Ovary (tissue), 9 donors: Measurements from ENCODE around the gene ANKRD10. TPM values are rescaled to one million over a fixed set of nuclear protein-coding genes. Genes with fewer than 3 reads are reported as not detected.
A peak's percentile ranks its signal among the peaks of the same experiment; 100 is the strongest.
"Not testable (repeated sequence)": the region's sequence is repeated elsewhere in the genome, so short reads cannot be mapped to it uniquely, and the experiment has no call there.

Source experiments
- DNase-seq, 5 donors: peaks; one replicate each; pipeline ENCODE4 v3.0.0-alpha.2; 2019 to 2020
- H3K27ac ChIP-seq, 2 donors: fragments of 200-600 bp; one replicate each; pipeline versions ENCODE4 v1.5.1 to v1.8.0; 2019 to 2022
- H3K27me3 ChIP-seq: fragments of 200-600 bp; one replicate; pipeline ENCODE4 v1.8.0; 2022
- H3K36me3 ChIP-seq: fragments of 200-600 bp; sonication (generic); one replicate; pipeline ENCODE4 v1.5.1; 2019
- H3K4me1 ChIP-seq: one replicate; pipeline ENCODE4 v1.8.1; 2013; ENCODE audit warnings: mild to moderate bottlenecking, moderate library complexity; ENCODE audit not compliant: insufficient read depth
- H3K4me3 ChIP-seq: fragments of 200-600 bp; sonication (generic); one replicate; pipeline ENCODE4 v1.5.1; 2017
- H3K9me3 ChIP-seq, 2 donors: fragments of 200-600 bp in 1 of 2; sonication (generic) in 1 of 2; one replicate each; pipeline versions ENCODE4 v1.5.1 to v1.8.1; 2013 to 2019; ENCODE audit warnings: mild to moderate bottlenecking in 1 of 2, moderate library complexity in 1 of 2
- EP300 ChIP-seq: sonication (generic); formaldehyde crosslinking; IDR thresholded peaks from one replicate; pipeline ENCODE4 v1.6.1; 2017; ENCODE audit warnings: antibody characterized with exemption
- POLR2A ChIP-seq: fragments of 450-650 bp; IDR thresholded peaks from one replicate; pipeline ENCODE4 v1.6.1; 2017; ENCODE audit warnings: antibody characterized with exemption, mild to moderate bottlenecking, moderate library complexity
- whole genome bisulfite sequencing, 3 donors: extraction: QIAGEN DNeasy Blood & Tissue Kit in 1 of 3; methylation state at CpG; one replicate each; pipeline versions ENCODE4 v1.1.5 to v1.1.7; 2013 to 2017; 5-methylcytosine and 5-hydroxymethylcytosine counted together
- intact Hi-C, 4 donors: fragments of 100-400 bp; cut with DNase I; formaldehyde crosslinking; loops; one replicate each; pipeline versions ENCODE4 v1.11.0 to v1.15.1; 2022 to 2023
- polyA plus RNA-seq, 2 donors: library from polyadenylated mRNA; stranded (reverse); fragments of 200-250 nt in 1 of 2; fragments of 350-450 nt in 1 of 2; fragmentation: Illumina TruSeq in 1 of 2; extraction: RNeasy Lipid Tissue Mini Kit (QIAGEN cat#74804) in 1 of 2; gene quantifications; one replicate each; pipeline ENCODE4 v1.2.3, GENCODE V29; 2013 to 2014
- total RNA-seq, 7 donors: library from RNA; depleted of rRNA in 2 of 7; stranded (reverse); fragments of >200 nt in 2 of 7; fragmentation: NEBNext Ultra II Directional in 3 of 7; extraction: Animal tissue kit (Norgen Biotek cat#: 25700) in 3 of 7; gene quantifications; one replicate each; pipeline versions ENCODE4 v1.1.0 to v1.2.4, GENCODE V29; 2016 to 2023
- TF ChIP-seq, protein P1 (sequence below), 3 donors: fragments of 450-650 bp in 2 of 3; fragments of 200-600 bp in 1 of 3; IDR thresholded peaks; one replicate each; pipeline versions ENCODE4 v1.5.1 to v1.8.0; 2016 to 2022; ENCODE audit warnings: antibody characterized with exemption in 3 of 3, mild to moderate bottlenecking in 1 of 3
- donor health status: DM: no; HTN: no; CAD: no; lungs with moderate emphysema.
- donor health status: DM: no; HTN: no; CAD: no.
- donor health status: Bipolar disorder and iron deficiency.
- donor health status: DM: yes; HTN: yes; CAD: no.
- donor health status: DM: no; HTN: no; CAD: no.
- donor health status: DM: yes; HTN: yes; CAD: no.

ANKRD10 gene
- total and polyA plus RNA-seq, 9 donors: 62.4 to 172 (median 129) TPM

DNA sequence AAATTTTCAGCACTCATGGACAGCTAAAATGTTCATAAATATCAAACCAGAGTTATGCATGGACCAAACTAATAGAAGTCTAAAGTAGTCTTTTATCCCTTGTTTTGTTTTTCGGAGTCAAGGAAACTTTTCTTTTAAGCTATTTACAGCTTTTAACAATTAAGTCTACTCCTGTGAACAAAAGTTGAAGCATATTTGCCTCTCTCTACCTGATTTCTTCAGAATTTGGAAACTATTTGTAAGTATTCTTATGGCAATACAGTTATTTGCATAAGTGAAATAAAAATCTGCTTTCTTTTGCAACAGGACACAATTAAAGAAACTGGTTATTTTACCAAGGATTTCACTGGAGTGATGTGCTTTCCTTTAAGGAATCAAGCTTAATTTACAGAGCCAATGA, 47.1 kb upstream of the ANKRD10 start:
- Histone ChIP-seq H3K27me3 (no peaks in the 10 kb centered on the region), H3K4me3 (no peak overlapping the region), H3K9me3 (peaks cover 0 to 8% of the 10 kb centered on the region in 2 donors), H3K27ac (no peak overlapping the region), H3K4me1 (peaks cover 3% of the 10 kb centered on the region), H3K36me3 (no peaks in the 10 kb centered on the region)
- WGBS, 3 donors: 84 to 94% (median 88%) methylated on average over 1 of the region's 1 CpG
- intact Hi-C loops: no loop called here
- no peak for DNase-seq
- TF ChIP-seq, protein P1, sequence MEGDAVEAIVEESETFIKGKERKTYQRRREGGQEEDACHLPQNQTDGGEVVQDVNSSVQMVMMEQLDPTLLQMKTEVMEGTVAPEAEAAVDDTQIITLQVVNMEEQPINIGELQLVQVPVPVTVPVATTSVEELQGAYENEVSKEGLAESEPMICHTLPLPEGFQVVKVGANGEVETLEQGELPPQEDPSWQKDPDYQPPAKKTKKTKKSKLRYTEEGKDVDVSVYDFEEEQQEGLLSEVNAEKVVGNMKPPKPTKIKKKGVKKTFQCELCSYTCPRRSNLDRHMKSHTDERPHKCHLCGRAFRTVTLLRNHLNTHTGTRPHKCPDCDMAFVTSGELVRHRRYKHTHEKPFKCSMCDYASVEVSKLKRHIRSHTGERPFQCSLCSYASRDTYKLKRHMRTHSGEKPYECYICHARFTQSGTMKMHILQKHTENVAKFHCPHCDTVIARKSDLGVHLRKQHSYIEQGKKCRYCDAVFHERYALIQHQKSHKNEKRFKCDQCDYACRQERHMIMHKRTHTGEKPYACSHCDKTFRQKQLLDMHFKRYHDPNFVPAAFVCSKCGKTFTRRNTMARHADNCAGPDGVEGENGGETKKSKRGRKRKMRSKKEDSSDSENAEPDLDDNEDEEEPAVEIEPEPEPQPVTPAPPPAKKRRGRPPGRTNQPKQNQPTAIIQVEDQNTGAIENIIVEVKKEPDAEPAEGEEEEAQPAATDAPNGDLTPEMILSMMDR (IDR thresholded peaks at IDR 0.05): no peak
- TF ChIP-seq POLR2A (no peak), EP300 (no peak)

DNA sequence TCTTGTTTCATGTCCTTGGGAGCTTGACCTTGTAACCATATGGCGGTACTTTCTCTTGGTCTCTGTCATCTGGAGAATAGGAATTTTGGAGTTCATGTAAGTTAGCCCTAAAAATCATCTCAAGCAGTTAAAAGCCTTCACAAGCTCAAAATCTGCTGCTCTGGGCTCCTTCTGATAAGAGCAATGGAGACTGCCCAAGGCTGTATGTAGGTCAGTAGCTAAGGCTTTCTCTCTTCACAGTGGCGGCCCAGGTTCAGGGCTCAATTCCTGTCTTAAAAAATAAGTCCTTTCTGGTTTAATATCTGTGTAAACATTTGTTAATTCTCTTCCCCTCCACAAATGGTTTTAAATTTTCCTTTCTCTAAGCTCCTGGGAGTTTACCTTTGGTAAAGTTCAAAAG, 45.3 kb upstream of the ANKRD10 start:
- TF ChIP-seq, protein P1 (IDR thresholded peaks at IDR 0.05): no peak
- TF ChIP-seq EP300 (no peak), POLR2A (no peak)
- H3K4me3 ChIP-seq: no peak overlapping the region
- intact Hi-C loops: no loop called here
- no peak overlapping the region for H3K27ac ChIP-seq
- H3K9me3 ChIP-seq: no peaks in the 10 kb centered on the region
- H3K36me3 ChIP-seq: no peaks in the 10 kb centered on the region
- 10 to 25% (median 18%) methylated on average over 2 of the region's 2 CpGs for WGBS, 3 donors
- H3K27me3 ChIP-seq: no peaks in the 10 kb centered on the region
- peaks cover 3% of the 10 kb centered on the region for H3K4me1 ChIP-seq
- DNase-seq: no peak

DNA sequence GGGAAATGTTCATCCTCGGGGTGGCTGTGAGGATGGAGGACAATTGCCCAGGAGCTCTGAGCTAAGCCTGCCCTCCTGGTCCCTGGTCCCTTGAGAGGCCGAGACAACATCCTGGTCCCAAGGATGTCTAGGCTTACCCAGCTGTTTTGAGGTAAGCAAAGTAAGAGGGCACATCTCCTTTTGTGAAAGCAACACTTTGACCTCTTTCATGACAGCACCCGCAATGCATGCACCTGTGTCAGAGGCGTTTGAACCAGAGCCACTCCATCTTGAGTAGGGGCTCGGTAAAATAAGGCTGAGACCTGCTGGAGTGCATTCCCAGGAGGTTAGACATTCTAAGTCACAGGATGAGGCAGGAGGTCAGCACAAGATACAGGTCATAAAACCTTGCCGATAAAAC, 43.1 kb upstream of the ANKRD10 start:
- no peak overlapping the region for H3K27ac ChIP-seq
- no peak for DNase-seq
- no peaks in the 10 kb centered on the region for H3K36me3 ChIP-seq
- peaks cover 8% of the 10 kb centered on the region for H3K4me1 ChIP-seq
- H3K27me3 ChIP-seq: no peaks in the 10 kb centered on the region
- TF ChIP-seq POLR2A (no peak), EP300 (no peak)
- TF ChIP-seq, protein P1 (IDR thresholded peaks at IDR 0.05): no peak
- intact Hi-C loops: no loop called here
- no peaks in the 10 kb centered on the region for H3K9me3 ChIP-seq
- no peak overlapping the region for H3K4me3 ChIP-seq
- 94 to 97% (median 97%) methylated on average over 6 of the region's 6 CpGs for WGBS, 3 donors

DNA sequence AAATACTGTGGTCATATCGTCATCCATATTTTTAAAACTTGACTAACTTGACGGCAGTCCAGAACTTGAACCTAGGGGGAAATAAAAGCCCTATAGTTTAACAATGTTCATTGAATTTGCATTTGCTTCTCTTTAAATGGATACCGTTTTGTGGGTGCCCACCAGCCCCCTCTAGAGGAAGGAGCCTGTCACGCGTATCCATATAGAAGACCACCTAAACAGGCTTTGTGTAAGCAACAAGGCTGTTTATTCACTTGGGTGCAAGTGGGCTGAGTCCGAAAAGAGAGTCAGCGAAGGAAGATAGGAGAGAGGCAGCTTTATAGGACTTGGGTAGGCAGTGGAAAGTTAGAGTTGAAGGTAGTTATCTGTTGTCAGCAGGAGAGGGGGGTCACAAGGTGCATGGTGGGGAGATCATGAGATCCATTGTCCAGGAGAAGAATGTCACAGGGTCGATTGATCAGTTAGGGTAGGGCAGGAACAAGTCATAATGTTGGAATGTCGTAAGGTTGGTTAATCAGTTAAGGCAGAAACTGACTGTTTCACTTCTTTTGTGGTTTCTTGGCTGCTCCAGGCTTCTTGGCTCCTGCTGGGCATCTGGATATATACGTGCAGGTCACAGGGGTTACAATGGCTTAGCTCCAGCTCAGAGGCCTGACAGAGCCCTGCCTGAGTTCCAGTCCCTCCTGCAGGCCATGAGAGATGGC, 42.5 kb upstream of the ANKRD10 start:
- no peaks in the 10 kb centered on the region for H3K27me3 ChIP-seq
- H3K4me3 ChIP-seq: no peak overlapping the region
- H3K4me1 ChIP-seq: peaks cover 8% of the 10 kb centered on the region
- no peak for DNase-seq
- H3K9me3 ChIP-seq: no peaks in the 10 kb centered on the region
- 87 to 93% (median 90%) methylated on average over 10 of the region's 10 CpGs for WGBS, 3 donors
- no peak for TF ChIP-seq EP300
- TF ChIP-seq, protein P1 (IDR thresholded peaks at IDR 0.05): no peak
- no peak for TF ChIP-seq POLR2A
- H3K36me3 ChIP-seq: no peaks in the 10 kb centered on the region
- H3K27ac ChIP-seq: no peak overlapping the region
- intact Hi-C loops: no loop called here

DNA sequence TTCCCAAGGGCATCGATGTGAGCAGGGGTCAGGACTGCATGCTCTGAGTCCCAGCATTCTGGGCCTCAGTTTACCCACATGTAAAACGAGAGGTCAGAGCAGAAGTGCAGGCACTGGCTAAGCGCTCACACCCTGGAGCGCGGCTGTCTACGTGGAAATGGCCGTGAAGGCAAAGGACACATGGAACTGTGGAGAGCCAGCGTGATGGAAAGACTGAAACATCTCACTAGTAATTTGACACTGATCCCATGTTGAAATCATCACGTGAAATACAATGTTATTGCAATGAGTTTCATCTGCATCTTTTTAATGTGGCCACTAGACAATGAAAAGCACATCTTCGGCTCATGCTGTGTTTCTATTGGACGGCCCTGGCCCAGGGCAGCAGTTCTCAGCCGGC, 41.3 kb upstream of the ANKRD10 start:
- H3K27me3 ChIP-seq, H3K4me1 ChIP-seq, H3K9me3 ChIP-seq, H3K27ac ChIP-seq, H3K4me3 ChIP-seq, intact Hi-C loops, H3K36me3 ChIP-seq, DNase-seq: not testable (repeated sequence)
- 85 to 89% (median 88%) methylated on average over 11 to 12 of the region's 12 CpGs for WGBS, 3 donors

DNA sequence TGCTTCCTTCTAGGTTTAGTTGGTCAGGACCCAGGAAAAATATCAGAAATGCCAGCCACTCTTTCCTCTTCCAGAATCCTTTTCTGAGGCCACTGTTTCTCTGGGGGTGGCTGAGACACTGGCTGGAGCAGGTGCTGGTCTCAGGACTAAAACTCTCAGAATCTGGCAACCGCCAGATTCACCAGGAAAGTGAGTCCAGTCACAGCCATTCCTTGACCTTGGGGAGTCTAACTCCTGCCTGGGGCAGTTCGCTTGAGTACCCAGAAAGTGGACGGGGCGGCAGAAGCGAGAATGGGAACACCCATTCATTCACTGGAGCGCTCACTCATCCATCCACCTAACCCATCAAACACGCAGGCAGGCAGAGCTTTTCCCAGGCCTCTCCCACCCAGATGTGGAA, 40.7 kb upstream of the ANKRD10 start:
- intact Hi-C loops, H3K27me3 ChIP-seq: not testable (repeated sequence)

DNA sequence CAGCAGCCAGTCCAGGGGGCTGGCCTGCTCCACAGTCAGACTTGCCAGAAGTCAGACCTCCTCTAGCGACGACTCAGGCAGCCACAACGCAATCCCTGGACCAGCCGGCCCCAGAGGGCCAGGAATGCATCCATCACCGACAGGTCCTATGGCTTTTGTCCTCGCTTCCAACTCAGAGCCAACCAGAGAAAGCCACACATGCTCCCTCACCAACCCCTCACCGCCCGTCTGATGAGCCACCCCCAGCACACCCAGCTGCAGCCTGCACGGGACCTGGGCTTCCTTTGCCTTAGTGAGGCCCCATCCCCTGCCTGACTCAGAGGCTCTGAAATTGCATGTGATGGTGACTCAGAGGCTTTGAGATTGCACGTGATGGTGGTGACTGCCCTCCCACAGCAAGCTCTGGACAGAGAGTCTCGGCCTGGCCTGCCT, 40.2 kb upstream of the ANKRD10 start:
- intact Hi-C loops, H3K27me3 ChIP-seq, H3K9me3 ChIP-seq, H3K4me3 ChIP-seq, H3K36me3 ChIP-seq, H3K4me1 ChIP-seq: not testable (repeated sequence)
- peak overlapping the region; percentile 33 to 66 for H3K27ac ChIP-seq
- 13 to 35% (median 30%) methylated on average over 11 of the region's 11 CpGs for WGBS, 3 donors
- DNase-seq: peak; percentile 50 to 81 (median 71)

More for the DNA sequence above, 40.7 kb upstream of the ANKRD10 start:
- not testable (repeated sequence) for DNase-seq, H3K4me1 ChIP-seq, H3K4me3 ChIP-seq, H3K9me3 ChIP-seq, H3K36me3 ChIP-seq
- peak overlapping the region; percentile 29 to 33 for H3K27ac ChIP-seq
- 49 to 83% (median 78%) methylated on average over 3 to 7 of the region's 7 CpGs for WGBS, 3 donors

DNA sequence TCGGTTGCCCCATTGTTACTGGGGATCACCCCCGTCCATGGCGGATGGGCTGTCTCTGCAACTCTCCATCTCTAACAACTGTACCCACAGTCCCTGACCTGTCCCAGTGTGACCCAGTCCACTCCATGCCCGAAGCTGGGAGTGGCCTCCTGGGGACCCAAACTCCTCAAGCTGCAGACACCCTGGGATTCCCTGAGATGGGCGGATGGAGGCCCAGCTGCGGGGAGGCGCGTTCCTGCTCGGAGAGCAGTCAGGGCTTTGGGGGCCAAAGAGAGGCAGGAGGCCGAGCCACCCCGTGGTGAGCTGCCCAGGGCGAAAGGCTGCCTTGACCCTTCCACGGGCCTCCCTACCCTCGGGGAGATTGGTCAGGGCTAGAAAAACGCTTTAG, 39.7 kb upstream of the ANKRD10 start:
- intact Hi-C loops: not testable (repeated sequence)

More for the DNA sequence above, 39.7 kb upstream of the ANKRD10 start:
- H3K27me3 ChIP-seq, H3K9me3 ChIP-seq, H3K4me1 ChIP-seq, DNase-seq, H3K4me3 ChIP-seq, H3K36me3 ChIP-seq: not testable (repeated sequence)
- 73 to 80% (median 77%) methylated on average over 12 to 15 of the region's 15 CpGs for WGBS, 3 donors
- H3K27ac ChIP-seq: peak overlapping the region; percentile 27 to 66
